SK-N-SH treated with all-trans-retinoic acid at 6 μM for 48 hours (cell line): ENCODE results near the gene MTUS2.

Source experiments
- BACH2 ChIP-seq: fragments of 250-450 bp; sonication (Bioruptor Pico); IDR thresholded peaks from 2 replicates; pipeline ENCODE4 v1.9.0; 2021; ENCODE audit warnings: mild to moderate bottlenecking, borderline replicate concordance
- CREB5 ChIP-seq: fragments of 250-450 bp; sonication (Bioruptor Pico); IDR thresholded peaks from 2 replicates; pipeline ENCODE4 v1.5.1; 2020; ENCODE audit warnings: low read depth, mild to moderate bottlenecking, moderate library complexity
- CSRNP3 ChIP-seq: fragments of 250-450 bp; sonication (Bioruptor Pico); IDR thresholded peaks from 2 replicates; pipeline ENCODE4 v1.5.1; 2021; ENCODE audit warnings: mild to moderate bottlenecking, moderate library complexity
- ISL1 ChIP-seq: fragments of 250-450 bp; sonication (Bioruptor Pico); IDR thresholded peaks from 2 replicates; pipeline ENCODE4 v2.1.2; 2022; ENCODE audit warnings: mild to moderate bottlenecking, moderate library complexity
- PATZ1 ChIP-seq: fragments of 250-450 bp; sonication (Bioruptor Pico); IDR thresholded peaks from 2 replicates; pipeline ENCODE4 v1.8.0; 2020; ENCODE audit warnings: mild to moderate bottlenecking, moderate library complexity, borderline replicate concordance
- RARB ChIP-seq: fragments of 250-450 bp; sonication (Bioruptor Pico); IDR thresholded peaks from 2 replicates; pipeline ENCODE4 v1.8.0; 2021; ENCODE audit warnings: mild to moderate bottlenecking, moderate library complexity
- SNAI2 ChIP-seq: fragments of 250-450 bp; sonication (Bioruptor Pico); IDR thresholded peaks from 2 replicates; pipeline ENCODE4 v1.5.0; 2020; ENCODE audit warnings: mild to moderate bottlenecking, moderate library complexity
- TCF4 ChIP-seq: fragments of 250-450 bp; sonication (Bioruptor Pico); IDR thresholded peaks from 2 replicates; pipeline ENCODE4 v1.8.0; 2021; ENCODE audit warnings: mild to moderate bottlenecking, moderate library complexity, borderline replicate concordance
- TSHZ2 ChIP-seq: fragments of 250-450 bp; sonication (Bioruptor Pico); IDR thresholded peaks from 2 replicates; pipeline ENCODE4 v1.5.0; 2020; ENCODE audit warnings: mild to moderate bottlenecking, moderate library complexity
- ZC3H10 ChIP-seq: fragments of 250-450 bp; sonication (Bioruptor Pico); IDR thresholded peaks from 2 replicates; pipeline ENCODE4 v1.5.1; 2021; ENCODE audit warnings: mild to moderate bottlenecking, moderate library complexity
- ZFP3 ChIP-seq: fragments of 250-450 bp; sonication (Bioruptor Pico); IDR thresholded peaks from 2 replicates; pipeline ENCODE4 v1.5.0; 2020; ENCODE audit warnings: mild to moderate bottlenecking, moderate library complexity
- ZFP30 ChIP-seq: fragments of 450-650 bp; formaldehyde crosslinking; IDR thresholded peaks from 2 replicates; pipeline ENCODE4 v1.5.0; 2022; ENCODE audit warnings: mild to moderate bottlenecking, moderate library complexity
- ZNF70 ChIP-seq: fragments of 450-650 bp; formaldehyde crosslinking; IDR thresholded peaks from 2 replicates; pipeline ENCODE4 v1.5.0; 2020; ENCODE audit warnings: mild to moderate bottlenecking, moderate library complexity
- ZNF8 ChIP-seq: fragments of 450-650 bp; formaldehyde crosslinking; IDR thresholded peaks from 2 replicates; pipeline ENCODE4 v1.5.0; 2020; ENCODE audit warnings: mild to moderate bottlenecking, moderate library complexity

GRCh38 chr13:28935104-28935503 lies 115.0 kb downstream of the MTUS2 start:
- TF ChIP-seq PATZ1 (CRISPR knock-in tag) (no peak), ZC3H10 (no peak), SNAI2 (CRISPR knock-in tag) (no peak), CREB5 (CRISPR knock-in tag) (no peak), ZFP30 (CRISPR knock-in tag) (no peak), TCF4 (CRISPR knock-in tag) (no peak), TSHZ2 (CRISPR knock-in tag) (no peak), ZNF8 (CRISPR knock-in tag) (no peak), ISL1 (CRISPR knock-in tag) (no peak), RARB (CRISPR knock-in tag) (no peak), ZFP3 (CRISPR knock-in tag) (no peak), CSRNP3 (CRISPR knock-in tag) (no peak), ZNF70 (CRISPR knock-in tag) (no peak), BACH2 (CRISPR knock-in tag) (no peak)
